Right kidney (tissue), 9 donors: ENCODE results near the gene SEC63.
A peak's percentile ranks its signal among the peaks of the same experiment; 100 is the strongest.
"Not testable (repeated sequence)": the region's sequence is repeated elsewhere in the genome, so short reads cannot be mapped to it uniquely, and the experiment has no call there.

Source experiments
- DNase-seq: peaks from one replicate; pipeline ENCODE4 v3.0.0-alpha.2; 2016
- long read RNA-seq, 8 donors: transcript quantifications; one replicate each; lab custom pipeline, GENCODE V29; 2026

SEC63 gene
- long read RNA-seq, donor 1, full-length matches to known transcripts = 4 of 10 reads
- long read RNA-seq, donor 1, partial matches to known transcripts = 6 of 10 reads
- long read RNA-seq, donor 1, other reads (novel, unspliced or antisense) = 0 of 10 reads
- long read RNA-seq, donor 2, full-length matches to known transcripts = 2 of 2 reads
- long read RNA-seq, donor 2, partial matches to known transcripts = 0 of 2 reads
- long read RNA-seq, donor 2, other reads (novel, unspliced or antisense) = 0 of 2 reads
- long read RNA-seq, donor 3, partial matches to known transcripts = 5 of 7 reads
- long read RNA-seq, donor 3, other reads (novel, unspliced or antisense) = 0 of 7 reads
- long read RNA-seq, donor 4, full-length matches to known transcripts = 4 of 15 reads
- long read RNA-seq, donor 4, partial matches to known transcripts = 11 of 15 reads
- long read RNA-seq, donor 4, other reads (novel, unspliced or antisense) = 0 of 15 reads
- long read RNA-seq, donor 5, full-length matches to known transcripts = 7 of 31 reads
- long read RNA-seq, donor 5, partial matches to known transcripts = 24 of 31 reads
- long read RNA-seq, donor 5, other reads (novel, unspliced or antisense) = 0 of 31 reads
- long read RNA-seq, donor 6, full-length matches to known transcripts = 3 of 14 reads
- long read RNA-seq, donor 6, partial matches to known transcripts = 11 of 14 reads
- long read RNA-seq, donor 6, other reads (novel, unspliced or antisense) = 0 of 14 reads
- long read RNA-seq, donor 7, full-length matches to known transcripts = 16 of 50 reads
- long read RNA-seq, donor 7, partial matches to known transcripts = 34 of 50 reads
- long read RNA-seq, donor 7, other reads (novel, unspliced or antisense) = 0 of 50 reads
- long read RNA-seq, donor 8, full-length matches to known transcripts = 7 of 16 reads
- long read RNA-seq, donor 8, partial matches to known transcripts = 9 of 16 reads
- long read RNA-seq, donor 8, other reads (novel, unspliced or antisense) = 0 of 16 reads

GRCh38 chr6:107957909-107958688, at the start of gene SEC63:
Gene SEC63 (minus strand): TSS chr6:107958208. CDS start chr6:107958009, 199 bp downstream.
- DNase-seq = peak; percentile 84

- no peak for DNase-seq
Measured at GRCh38 chr6:108005961-108006360, 48.0 kb upstream of the SEC63 start.

DNA sequence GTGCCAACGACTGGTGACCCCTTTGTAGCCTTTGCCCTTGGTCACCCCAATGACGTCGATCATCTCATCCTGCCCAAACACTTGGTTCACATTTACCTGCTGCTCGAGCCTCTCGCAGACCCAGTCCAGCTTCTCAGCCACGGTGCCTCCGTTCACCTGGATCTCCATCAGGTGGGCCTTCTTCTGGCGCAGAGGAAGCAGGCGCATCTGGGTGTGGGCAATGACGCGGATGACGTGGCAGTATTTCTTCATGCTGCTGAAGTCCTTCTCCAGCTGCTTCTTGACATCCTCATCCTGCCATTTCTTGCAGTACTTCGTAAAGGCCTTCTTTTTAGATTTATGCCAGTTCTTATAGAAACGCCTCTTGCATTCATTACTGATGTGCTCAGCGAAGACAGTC, 46.9 kb upstream of the SEC63 start:
- DNase-seq = no peak

DNA sequence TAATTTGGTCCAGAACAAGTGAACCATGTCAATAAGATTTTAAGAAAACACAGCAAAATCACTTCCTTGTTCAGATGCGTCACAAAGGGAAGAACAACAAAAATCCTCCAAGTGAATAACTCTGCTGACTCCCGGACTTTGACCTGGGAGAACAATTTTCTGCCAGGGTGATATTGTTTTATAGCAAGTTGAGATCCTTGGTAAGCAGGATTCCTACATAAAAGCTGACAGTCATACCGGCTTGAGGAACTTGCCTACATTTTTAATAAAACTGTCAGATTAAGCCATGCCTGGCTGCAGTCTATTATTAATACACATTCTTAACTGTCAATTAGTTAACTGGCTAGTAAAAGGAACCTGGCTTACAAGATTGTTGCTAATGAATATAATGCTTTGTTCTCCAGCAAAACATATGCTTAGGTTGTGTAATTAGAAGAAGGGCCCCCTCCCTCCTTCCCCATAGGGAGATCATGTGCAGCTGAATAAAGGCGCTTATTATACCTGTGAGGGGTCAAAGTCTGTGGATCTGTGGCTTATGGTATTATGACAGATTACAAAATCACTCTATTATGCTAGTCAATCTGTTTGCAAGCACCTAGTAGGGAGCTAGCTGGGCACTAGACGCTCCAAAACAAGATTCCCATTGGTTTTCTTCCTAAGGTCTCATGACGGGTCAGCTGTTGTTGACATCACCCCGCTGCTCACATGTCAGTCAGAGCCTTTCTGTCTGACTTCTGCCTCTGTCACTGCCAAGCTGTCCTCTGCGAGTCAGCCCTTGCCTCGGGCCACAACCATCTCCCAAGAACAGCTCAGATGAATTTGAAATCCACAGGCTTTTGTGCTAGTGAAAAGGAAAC, 44.6 kb upstream of the SEC63 start:
- DNase-seq = no peak

GRCh38 chr6:108001696-108002231, 43.8 kb upstream of the SEC63 start:
- DNase-seq = no peak

DNA sequence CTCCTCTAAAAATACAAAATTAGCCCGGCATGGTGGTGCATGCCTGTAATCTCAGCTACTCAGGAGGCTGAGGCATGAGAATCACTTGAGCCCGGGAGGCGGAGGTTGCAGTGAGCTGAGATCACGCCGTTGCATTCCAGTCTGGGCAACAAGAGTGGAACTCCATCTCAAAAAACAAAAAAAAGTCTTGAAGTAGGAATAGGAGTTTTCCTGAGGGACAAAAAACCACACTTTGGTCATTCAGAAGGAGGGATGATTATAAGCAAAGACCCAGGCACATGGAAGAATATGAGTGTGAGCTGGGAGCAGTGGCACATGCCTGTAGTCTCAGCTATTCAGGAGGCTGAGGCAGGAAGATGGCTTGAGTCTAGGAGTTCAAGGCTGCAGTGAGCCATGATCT, 42.3 kb upstream of the SEC63 start:
- not testable (repeated sequence) for DNase-seq

DNA sequence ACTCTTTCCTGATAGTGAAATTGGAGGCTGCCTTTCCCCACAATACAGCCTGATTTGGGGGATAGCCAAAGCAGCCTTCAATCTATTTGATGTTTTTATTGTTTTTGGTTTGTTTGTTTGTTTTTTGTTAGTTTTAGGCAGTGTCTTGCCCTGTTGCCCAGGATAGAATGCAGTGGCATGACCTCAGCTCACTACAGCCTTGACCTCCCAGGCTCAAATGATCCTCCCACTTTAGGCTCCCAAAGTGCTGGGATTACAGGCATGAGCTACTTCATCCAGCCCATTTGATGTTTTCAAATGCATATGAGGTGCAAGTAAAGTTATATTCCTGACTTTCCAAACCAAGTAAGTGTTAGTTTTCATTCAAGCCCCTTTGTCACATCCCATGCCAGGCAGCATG, 41.3 kb upstream of the SEC63 start:
- no peak for DNase-seq

DNA sequence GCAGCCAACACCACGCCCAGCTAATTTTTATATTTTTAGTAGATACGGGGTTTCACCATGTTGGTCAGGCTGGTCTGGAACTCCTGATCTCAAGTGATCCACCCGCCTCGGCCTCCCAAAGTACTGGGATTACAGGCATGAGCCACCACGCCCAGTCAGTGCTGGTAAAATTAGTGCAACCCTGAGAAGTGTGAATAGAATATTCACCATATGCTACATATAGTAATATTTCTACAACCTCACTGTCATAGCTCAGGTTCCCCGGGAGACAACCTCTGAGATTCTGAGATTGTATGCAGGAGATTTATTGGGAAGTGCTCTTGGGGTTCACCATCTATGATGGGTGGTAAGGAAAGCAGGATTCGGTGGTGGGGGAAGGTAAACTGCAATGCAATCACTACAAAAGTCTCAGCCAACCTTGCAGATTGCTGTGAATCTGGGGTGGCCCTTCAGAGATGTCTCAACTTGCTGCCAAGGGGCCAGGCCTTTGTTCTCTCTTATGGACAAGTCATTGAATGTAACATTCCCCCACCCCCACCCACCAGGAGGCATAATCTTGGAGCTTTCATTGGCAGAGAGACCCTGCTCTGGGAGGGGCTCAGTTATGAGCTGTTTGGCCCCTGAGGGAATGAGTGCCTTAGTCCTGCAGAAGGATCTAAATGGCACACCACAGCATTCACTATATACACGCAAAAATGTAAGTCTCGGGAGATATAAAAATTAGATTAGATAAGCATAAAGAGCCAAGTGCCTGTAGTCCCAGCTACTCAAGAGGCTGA, 34.0 kb upstream of the SEC63 start:
- no peak for DNase-seq

DNA sequence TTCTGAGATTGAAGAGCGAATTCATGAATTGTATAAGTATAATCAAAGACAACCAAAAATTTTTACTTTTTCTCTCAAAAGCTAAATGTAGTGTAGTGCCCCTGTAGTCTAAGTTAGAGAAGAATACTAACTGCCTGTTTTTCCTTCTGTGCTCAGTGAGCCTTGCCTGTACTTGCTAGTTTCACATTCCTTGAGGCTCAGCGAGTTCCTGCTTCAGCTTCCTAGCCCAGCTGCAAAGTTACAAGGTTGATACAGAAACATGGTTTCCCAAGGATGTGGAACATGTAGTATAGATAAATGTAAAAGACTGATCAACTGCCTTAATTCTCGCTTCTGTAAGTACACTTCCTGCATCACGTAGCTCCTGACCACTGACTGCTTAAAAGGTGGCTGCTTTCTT, 33.1 kb upstream of the SEC63 start:
- no peak for DNase-seq

DNA sequence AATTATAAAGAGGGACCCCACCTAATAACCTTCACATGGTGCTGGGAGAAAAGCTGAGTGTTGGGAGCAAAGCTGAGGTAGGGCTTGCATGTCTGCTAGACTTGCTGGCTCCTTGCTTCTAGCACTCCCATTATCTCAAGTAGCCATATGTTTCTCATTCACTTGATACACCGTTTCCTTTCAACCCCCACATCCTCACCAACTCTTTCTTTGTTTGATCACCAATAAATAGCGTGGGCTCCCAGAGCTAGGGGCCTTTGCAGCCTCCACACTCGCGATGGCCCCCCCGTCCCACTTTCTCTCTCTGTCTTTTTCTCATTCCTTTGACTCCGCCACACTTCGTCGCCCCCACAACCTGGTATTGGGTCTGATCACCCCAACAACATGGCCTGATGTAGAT, 32.6 kb upstream of the SEC63 start:
- DNase-seq = not testable (repeated sequence)

DNA sequence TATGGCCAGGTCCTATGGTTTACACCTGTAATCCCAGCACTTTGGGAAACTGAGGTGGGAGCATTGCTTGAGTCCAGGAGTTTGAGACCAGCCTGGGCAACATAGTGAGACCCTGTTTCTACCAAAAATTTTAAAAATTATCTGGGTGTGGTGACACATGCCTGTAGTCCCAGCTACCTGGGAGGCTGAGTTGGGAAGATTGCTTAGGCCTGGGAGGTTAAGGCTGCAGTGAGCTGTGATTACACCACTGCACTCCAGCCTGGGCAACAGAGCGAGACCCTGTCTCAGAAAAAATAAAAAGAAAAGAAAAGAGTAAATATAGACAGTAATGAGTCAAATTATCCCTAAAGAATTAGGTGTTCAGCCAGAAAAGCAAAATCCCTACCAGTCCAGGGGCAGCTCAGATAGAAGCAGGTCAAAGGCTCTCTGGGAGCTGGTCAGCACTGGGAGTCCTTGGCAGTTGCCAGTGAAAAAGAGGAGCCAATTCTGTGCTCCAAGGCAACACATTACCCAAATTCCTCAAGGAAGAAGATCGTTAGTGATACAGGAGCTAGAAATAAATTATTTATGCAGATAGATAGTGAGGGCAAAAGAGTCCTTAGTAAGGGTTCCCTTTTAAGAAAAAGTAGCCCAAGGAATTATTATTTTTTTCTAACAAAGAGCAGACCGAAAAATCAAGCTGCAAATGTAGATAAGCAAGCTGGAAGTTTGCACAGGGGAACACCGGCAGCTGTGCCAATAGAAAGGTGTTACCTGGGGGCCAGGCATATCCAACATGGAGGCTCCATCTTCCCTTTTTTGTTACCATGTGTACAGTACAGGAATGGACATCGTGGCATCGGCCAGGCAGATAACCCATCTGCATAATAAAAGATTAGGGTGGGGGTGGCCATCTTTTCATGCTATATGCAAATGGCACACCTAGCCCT, 31.4 kb upstream of the SEC63 start:
- DNase-seq = no peak

DNA sequence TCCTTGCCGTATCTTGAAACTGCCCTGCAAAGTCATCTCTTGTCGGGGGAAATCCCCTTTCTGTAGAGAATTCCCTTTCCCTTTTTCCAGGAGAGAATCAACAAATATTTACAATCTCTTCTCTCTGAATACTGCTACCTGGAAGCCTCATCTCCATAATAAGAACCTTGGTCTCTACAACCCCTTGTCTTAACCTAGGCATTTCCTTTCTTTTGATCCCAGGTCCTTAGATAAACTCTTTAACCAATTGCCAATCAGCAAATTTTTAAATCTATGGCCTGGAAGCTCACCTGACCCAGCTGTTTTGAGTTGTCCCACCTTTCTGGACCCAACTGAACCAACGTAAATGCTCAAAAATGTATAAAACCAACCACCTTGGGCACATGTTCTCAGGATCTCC, 30.6 kb upstream of the SEC63 start:
- no peak for DNase-seq

DNA sequence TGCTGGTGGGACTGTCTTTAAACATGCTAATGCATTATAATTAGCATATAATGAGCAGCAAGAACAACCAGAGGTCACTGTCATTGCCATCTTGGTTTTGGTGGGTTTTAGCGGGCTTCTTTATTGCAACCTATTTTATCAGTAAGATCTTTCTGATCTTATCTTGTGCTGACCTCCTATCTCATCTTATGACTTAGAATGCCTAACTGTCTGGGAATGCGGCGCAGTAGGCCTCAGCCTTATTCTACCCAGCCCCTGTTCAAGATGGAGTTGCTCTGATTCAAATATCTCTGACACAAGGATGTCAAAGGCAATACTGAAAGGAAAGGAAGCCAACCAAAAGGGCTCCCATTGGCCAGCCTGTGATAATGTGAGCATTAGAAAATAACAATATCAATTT, 29.8 kb upstream of the SEC63 start:
- DNase-seq = no peak

DNA sequence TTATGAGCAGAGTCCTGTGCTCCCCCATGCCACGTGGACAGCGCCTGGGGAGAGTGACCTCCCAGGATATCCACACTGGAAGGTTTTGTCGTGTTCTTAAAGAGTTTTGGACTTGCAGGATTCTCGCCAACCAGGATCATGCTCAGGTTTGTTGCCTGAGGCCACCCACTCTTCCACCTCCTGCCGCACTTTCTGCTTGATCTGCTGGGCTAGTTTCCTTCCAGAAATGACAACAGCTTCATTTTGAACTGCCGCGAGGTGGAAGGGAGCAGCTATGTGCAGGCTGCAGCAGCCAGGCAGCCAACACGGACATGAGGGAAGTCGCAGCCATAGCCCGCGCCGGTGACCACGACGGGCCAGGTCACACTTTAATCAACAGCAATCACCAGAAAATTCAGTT, 27.7 kb upstream of the SEC63 start:
- DNase-seq = no peak

DNA sequence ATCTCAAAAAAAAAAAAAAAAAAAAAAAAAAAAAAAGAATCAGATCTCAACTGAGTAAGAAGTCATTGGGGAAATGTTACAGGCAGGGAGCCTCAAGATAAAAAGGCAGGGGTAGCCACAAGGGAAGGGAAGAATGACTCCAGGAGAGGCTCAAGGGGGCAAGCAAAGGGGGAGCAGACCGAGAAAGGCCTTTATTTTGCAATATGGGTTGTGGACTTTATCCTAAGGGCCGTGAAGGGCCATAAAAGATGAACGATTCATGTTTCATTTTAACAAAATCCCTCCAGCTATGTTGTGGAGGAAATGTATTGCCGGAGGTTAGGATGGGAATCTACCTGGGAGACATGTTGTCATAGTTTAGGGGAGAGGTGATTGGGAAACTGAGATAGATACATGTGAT, 25.8 kb upstream of the SEC63 start:
- DNase-seq = no peak

GRCh38 chr6:107982486-107982885, 24.5 kb upstream of the SEC63 start:
- no peak for DNase-seq

DNA sequence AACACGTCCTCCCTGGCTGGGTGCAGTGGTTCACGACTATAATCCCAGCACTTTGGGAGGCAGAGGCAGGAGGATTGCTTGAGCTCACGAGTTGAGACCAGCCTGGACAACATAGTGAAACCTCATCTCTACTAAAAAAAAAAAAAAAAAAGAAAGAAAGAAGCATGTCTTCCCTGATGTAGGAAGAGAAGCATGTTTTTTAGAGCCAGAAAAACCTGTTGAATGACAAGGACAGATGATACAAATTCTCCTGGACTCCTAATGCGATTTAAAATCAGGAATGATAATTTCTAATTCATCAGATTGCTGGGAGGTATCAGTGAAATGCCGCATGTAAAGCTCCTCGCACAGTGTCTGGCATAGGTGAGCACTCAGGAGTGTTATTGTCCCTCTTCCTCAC, 23.7 kb upstream of the SEC63 start:
- no peak for DNase-seq

GRCh38 chr6:107977283-107977682, 19.3 kb upstream of the SEC63 start:
- DNase-seq = no peak

DNA sequence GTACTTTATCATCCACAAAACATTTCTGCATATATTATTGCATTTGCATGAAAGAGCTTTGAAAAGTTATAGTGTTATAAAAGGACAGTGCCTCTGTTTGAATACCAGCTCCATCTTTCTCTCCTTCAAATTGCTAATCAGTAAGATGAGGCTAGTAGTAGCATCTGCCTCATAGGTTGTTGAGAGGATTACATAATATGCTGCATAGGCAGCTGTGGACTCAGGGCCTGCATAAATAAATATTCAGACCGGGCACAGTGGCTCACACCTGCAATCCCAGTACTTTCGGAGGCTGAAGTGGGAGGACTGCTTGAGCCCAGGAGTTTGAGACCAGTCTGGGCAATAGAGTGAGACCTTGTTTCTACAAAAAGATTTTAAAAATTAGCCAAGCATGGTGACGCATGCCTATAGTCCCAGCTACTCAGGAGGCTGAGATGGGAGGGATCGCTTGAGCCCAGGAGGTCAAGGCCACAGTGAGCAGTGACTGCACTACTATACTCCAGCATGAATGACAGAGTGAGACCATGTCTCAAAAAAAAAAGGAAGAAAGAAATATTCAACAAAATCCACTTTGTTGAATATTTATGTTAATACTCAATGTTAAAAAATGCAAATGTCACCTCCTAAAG, 18.3 kb upstream of the SEC63 start:
- no peak for DNase-seq
